ENCODE results near the gene CLASP1. TPM values are rescaled to one million over a fixed set of nuclear protein-coding genes. Genes with fewer than 3 reads are reported as not detected.

CLASP1 gene
- total RNA-seq, 1 experiment from 2014 or later, result 49.2 TPM

GRCh38 chr2:121405233-121405632 lies 244.0 kb downstream of the CLASP1 start:
- no TSS peak for BruUV-seq (replicated peaks)
- Histone ChIP-seq H3K27ac (ENCODE audit: low read length) (no peak overlapping the region), H3K9me3 (ENCODE audit: control insufficient read depth, insufficient read depth, low read depth, low read length) (no peaks in the 10 kb centered on the region), H3K4me3 (ENCODE audit: low read depth in 2 of 2, low read length in 2 of 2) (no peak overlapping the region), H3K27me3 (ENCODE audit: control insufficient read depth, insufficient read depth, low read length) (no peaks in the 10 kb centered on the region), H3K4me1 (ENCODE audit: control insufficient read depth, insufficient read depth, low read length) (no peaks in the 10 kb centered on the region), H3K36me3 (ENCODE audit: control insufficient read depth, insufficient read depth, low read length) (peaks cover 6% of the 10 kb centered on the region)
- intact Hi-C loops (cut with micrococcal nuclease; ENCODE audit: unreplicated experiment) (loop anchor here (10.0 kb wide), 1 partner anchor 110 kb away; no protein-coding TSS in a partner anchor), in situ Hi-C loops (cut with HindIII; ENCODE audit: low pct_unique_long_range_greater_than_20kb, low sequenced_read_pairs) (no loop called here)
- POLR2A ChIA-PET, result no interaction called here
- no peak for DNase-seq (ENCODE audit: low read depth, low spot score)
- no peak for ATAC-seq
- CTCF ChIA-PET, result no interaction called here
- TF ChIP-seq TCF7L2 (IDR thresholded peaks at IDR 0.05; ENCODE audit: low read depth, low read length) (no peak), REST (IDR thresholded peaks at IDR 0.05; ENCODE audit: insufficient read depth in 1 of 2, low read depth in 2 of 2, low read length in 1 of 2) (no peak), POLR2AphosphoS5 (IDR thresholded peaks at IDR 0.05; ENCODE audit: low read depth, low read length) (no peak), SIN3A (IDR thresholded peaks at IDR 0.05; ENCODE audit: borderline replicate concordance, insufficient read depth, low read depth, low read length) (no peak), CTCF (IDR thresholded peaks at IDR 0.05) (no peak)

GRCh38 chr2:121400201-121400600 lies 249.1 kb downstream of the CLASP1 start:
- no peak for TF ChIP-seq TCF7L2 (IDR thresholded peaks at IDR 0.05; ENCODE audit: low read depth, low read length)
- no peak for TF ChIP-seq REST (IDR thresholded peaks at IDR 0.05; ENCODE audit: insufficient read depth in 1 of 2, low read depth in 2 of 2, low read length in 1 of 2)
- TF ChIP-seq POLR2AphosphoS5 (IDR thresholded peaks at IDR 0.05; ENCODE audit: low read depth, low read length), result no peak
- no peak for TF ChIP-seq SIN3A (IDR thresholded peaks at IDR 0.05; ENCODE audit: borderline replicate concordance, insufficient read depth, low read depth, low read length)
- no peak for TF ChIP-seq CTCF (IDR thresholded peaks at IDR 0.05)
- DNase-seq (ENCODE audit: low read depth, low spot score) (no peak), ATAC-seq (no peak)
- H3K36me3 ChIP-seq (ENCODE audit: control insufficient read depth, insufficient read depth, low read length), result peaks cover 16% of the 10 kb centered on the region
- H3K27me3 ChIP-seq (ENCODE audit: control insufficient read depth, insufficient read depth, low read length), result no peaks in the 10 kb centered on the region
- H3K9me3 ChIP-seq (ENCODE audit: control insufficient read depth, insufficient read depth, low read depth, low read length), result no peaks in the 10 kb centered on the region
- no peak overlapping the region for H3K27ac ChIP-seq (ENCODE audit: low read length)
- no TSS peak for BruUV-seq (replicated peaks)
- no peaks in the 10 kb centered on the region for H3K4me1 ChIP-seq (ENCODE audit: control insufficient read depth, insufficient read depth, low read length)
- no peak overlapping the region for H3K4me3 ChIP-seq (ENCODE audit: low read depth in 2 of 2, low read length in 2 of 2)
- POLR2A ChIA-PET, result no interaction called here
- CTCF ChIA-PET, result no interaction called here
- in situ Hi-C loops (cut with HindIII; ENCODE audit: low pct_unique_long_range_greater_than_20kb, low sequenced_read_pairs) (no loop called here), intact Hi-C loops (cut with micrococcal nuclease; ENCODE audit: unreplicated experiment) (loop anchor here (5.0 to 10.0 kb wide), 2 partner anchors 115 to 317 kb away; no protein-coding TSS in a partner anchor)
